ENCODE data around the gene RAVER2. TPM values are rescaled to one million over a fixed set of nuclear protein-coding genes. Genes with fewer than 3 reads are reported as not detected.
A peak's percentile ranks its signal among the peaks of the same experiment; 100 is the strongest.

RAVER2 gene
- polyA plus RNA-seq, 3 donors = 0.38 to 1.3 (median 0.69) TPM

DNA sequence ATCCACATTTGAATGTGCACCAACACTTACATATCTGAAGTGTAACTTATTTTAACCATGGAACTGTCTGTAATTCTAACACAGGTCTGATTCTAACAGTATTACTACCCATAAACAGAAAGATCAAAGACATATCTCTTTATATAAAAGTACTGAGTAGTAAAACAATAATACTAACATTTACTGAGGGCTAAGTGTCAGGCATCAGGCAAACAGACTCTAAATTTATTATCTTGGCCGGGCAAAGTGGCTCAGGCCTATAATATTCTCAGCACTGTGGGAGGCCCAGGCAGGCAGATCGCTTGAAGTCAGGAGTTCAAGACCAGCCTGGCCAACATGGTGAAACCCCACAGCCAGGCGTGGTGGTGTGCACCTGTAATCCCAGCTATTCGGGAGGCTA lies 135.6 kb downstream of the RAVER2 start:
- no peak overlapping the region for H2AFZ ChIP-seq (ENCODE audit: insufficient read depth, low read depth, low read length, poor library complexity, severe bottlenecking)
- Mint-ChIP-seq H3K27ac (no peak overlapping the region), H3K36me3 (peaks cover 71 to 76% of the 10 kb centered on the region in 2 donors), H3K4me3 (no peak overlapping the region), H3K4me1 (no peaks in the 10 kb centered on the region), H3K9me3 (no peaks in the 10 kb centered on the region), H3K27me3 (ENCODE audit: low read depth in 3 of 3) (no peaks in the 10 kb centered on the region)
- TF ChIP-seq, protein P1, sequence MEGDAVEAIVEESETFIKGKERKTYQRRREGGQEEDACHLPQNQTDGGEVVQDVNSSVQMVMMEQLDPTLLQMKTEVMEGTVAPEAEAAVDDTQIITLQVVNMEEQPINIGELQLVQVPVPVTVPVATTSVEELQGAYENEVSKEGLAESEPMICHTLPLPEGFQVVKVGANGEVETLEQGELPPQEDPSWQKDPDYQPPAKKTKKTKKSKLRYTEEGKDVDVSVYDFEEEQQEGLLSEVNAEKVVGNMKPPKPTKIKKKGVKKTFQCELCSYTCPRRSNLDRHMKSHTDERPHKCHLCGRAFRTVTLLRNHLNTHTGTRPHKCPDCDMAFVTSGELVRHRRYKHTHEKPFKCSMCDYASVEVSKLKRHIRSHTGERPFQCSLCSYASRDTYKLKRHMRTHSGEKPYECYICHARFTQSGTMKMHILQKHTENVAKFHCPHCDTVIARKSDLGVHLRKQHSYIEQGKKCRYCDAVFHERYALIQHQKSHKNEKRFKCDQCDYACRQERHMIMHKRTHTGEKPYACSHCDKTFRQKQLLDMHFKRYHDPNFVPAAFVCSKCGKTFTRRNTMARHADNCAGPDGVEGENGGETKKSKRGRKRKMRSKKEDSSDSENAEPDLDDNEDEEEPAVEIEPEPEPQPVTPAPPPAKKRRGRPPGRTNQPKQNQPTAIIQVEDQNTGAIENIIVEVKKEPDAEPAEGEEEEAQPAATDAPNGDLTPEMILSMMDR (IDR thresholded peaks at IDR 0.05) = no peak
- no peak overlapping the region for H3K4me2 ChIP-seq (replicated peaks; ENCODE audit: extremely low read depth, low read length, poor library complexity, severe bottlenecking)
- no peak for DNase-seq
- no peak overlapping the region for H3K27ac ChIP-seq (ENCODE audit: low read depth in 1 of 2, low read length in 2 of 2)
- intact Hi-C loops (cut with micrococcal nuclease) = no loop called here
- H3K9me3 ChIP-seq (replicated peaks in 1 of 2; ENCODE audit: control insufficient read depth in 1 of 2, insufficient read depth in 1 of 2, low read length in 2 of 2) = no peaks in the 10 kb centered on the region
- no peak overlapping the region for H3K9ac ChIP-seq (ENCODE audit: insufficient read depth, low read length, poor library complexity, severe bottlenecking)
- peaks cover 72% of the 10 kb centered on the region for H4K20me1 ChIP-seq (ENCODE audit: insufficient read depth, low read length)
- H3K36me3 ChIP-seq (replicated peaks in 1 of 2; ENCODE audit: control insufficient read depth in 1 of 2, insufficient read depth in 2 of 2, low read length in 2 of 2) = peaks cover 65 to 97% of the 10 kb centered on the region in 2 donors
- peaks cover 3% of the 10 kb centered on the region for H3K79me2 ChIP-seq (ENCODE audit: insufficient read depth, low read length)
- H3K4me3 ChIP-seq (replicated peaks in 1 of 3; ENCODE audit: low read depth in 2 of 3, low read length in 3 of 3) = no peak overlapping the region
- H3K27me3 ChIP-seq (ENCODE audit: control insufficient read depth in 2 of 2, insufficient read depth in 2 of 2, low read length in 2 of 2) = no peaks in the 10 kb centered on the region
- WGBS (ENCODE audit: insufficient coverage) = 100% methylated on average over 2 of the region's 4 CpGs
- H3K4me1 ChIP-seq (ENCODE audit: control insufficient read depth in 1 of 2, insufficient read depth in 2 of 2, low read length in 2 of 2) = no peaks in the 10 kb centered on the region

DNA sequence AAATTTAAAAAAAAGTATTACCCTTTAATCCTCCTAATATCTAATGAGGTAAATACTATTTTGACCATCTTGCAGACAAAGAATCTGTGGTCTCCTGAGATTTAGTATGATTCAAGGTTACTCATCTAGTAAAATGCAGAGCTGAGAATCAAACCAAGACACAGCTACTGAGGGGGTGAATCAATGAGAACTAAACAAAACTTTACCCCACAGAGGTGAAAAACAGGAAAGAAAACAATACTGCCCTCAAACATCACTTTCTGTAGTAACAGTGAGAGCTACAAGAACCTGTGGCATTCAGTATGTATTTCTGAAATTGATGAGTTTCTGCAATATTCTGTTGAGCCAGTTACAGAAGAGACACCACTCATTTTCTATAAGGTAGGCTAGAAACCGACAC lies 136.4 kb downstream of the RAVER2 start:
- H3K27ac ChIP-seq (ENCODE audit: low read depth in 1 of 2, low read length in 2 of 2) = no peak overlapping the region
- H3K27me3 ChIP-seq (ENCODE audit: control insufficient read depth in 2 of 2, insufficient read depth in 2 of 2, low read length in 2 of 2) = no peaks in the 10 kb centered on the region
- peaks cover 61 to 97% of the 10 kb centered on the region in 2 donors for H3K36me3 ChIP-seq (replicated peaks in 1 of 2; ENCODE audit: control insufficient read depth in 1 of 2, insufficient read depth in 2 of 2, low read length in 2 of 2)
- H3K9ac ChIP-seq (ENCODE audit: insufficient read depth, low read length, poor library complexity, severe bottlenecking) = no peak overlapping the region
- H3K9me3 ChIP-seq (replicated peaks in 1 of 2; ENCODE audit: control insufficient read depth in 1 of 2, insufficient read depth in 1 of 2, low read length in 2 of 2) = no peaks in the 10 kb centered on the region
- Mint-ChIP-seq H3K27ac (peak overlapping the region in 1 of 7 donors; percentile 11), H3K4me3 (no peak overlapping the region), H3K27me3 (ENCODE audit: low read depth in 3 of 3) (no peaks in the 10 kb centered on the region), H3K9me3 (no peaks in the 10 kb centered on the region), H3K36me3 (peaks cover 67 to 72% of the 10 kb centered on the region in 2 donors), H3K4me1 (peaks cover 2% of the 10 kb centered on the region)
- whole genome bisulfite sequencing (ENCODE audit: insufficient coverage) = no CpG with 5 or more reads among the region's 1 CpG
- no peak for DNase-seq
- H3K79me2 ChIP-seq (ENCODE audit: insufficient read depth, low read length) = peaks cover 9% of the 10 kb centered on the region
- no peaks in the 10 kb centered on the region for H3K4me1 ChIP-seq (ENCODE audit: control insufficient read depth in 1 of 2, insufficient read depth in 2 of 2, low read length in 2 of 2)
- no peak overlapping the region for H3K4me2 ChIP-seq (replicated peaks; ENCODE audit: extremely low read depth, low read length, poor library complexity, severe bottlenecking)
- intact Hi-C loops (cut with micrococcal nuclease) = no loop called here
- H2AFZ ChIP-seq (ENCODE audit: insufficient read depth, low read depth, low read length, poor library complexity, severe bottlenecking) = no peak overlapping the region
- peaks cover 74% of the 10 kb centered on the region for H4K20me1 ChIP-seq (ENCODE audit: insufficient read depth, low read length)
- TF ChIP-seq, protein P1 (IDR thresholded peaks at IDR 0.05) = no peak
- H3K4me3 ChIP-seq (replicated peaks in 1 of 3; ENCODE audit: low read depth in 2 of 3, low read length in 3 of 3) = no peak overlapping the region

Other genes with a start within 250 kb of the RAVER2 start
- gene JAK1, start 221.5 kb downstream of the RAVER2 start, polyA plus RNA-seq = 10 to 100 TPM; 43.1 to 76.2 (median 72.6) TPM

Data from CD14-positive monocyte (primary cell).